BJ (cell line): Measurements from ENCODE around the gene GAPDH. TPM values are rescaled to one million over a fixed set of nuclear protein-coding genes. Genes with fewer than 3 reads are reported as not detected.

Experiments used
- CTCF ChIA-PET: fragments of 350-600 bp; formaldehyde crosslinking; extraction: SDS; loops from one replicate; lab custom pipeline; 2021; ENCODE audit warnings: antibody characterized with exemption, inconsistent platforms; lab: Yijun Ruan, JAX
- POLR2A ChIA-PET: fragments of 300-600 bp; sonication (Branson Sonifier 250); formaldehyde crosslinking; extraction: SDS; loops from one replicate; lab custom pipeline; 2021; ENCODE audit warnings: antibody characterized with exemption; lab: Charles Lee
- DNase-seq: peaks from one replicate; pipeline ENCODE4 v3.0.0-alpha.2; 2011; ENCODE audit warnings: low read depth
- H3K27me3 ChIP-seq: 2 replicates; pipeline ENCODE4 v1.6.0; 2011; ENCODE audit warnings: low read length; ENCODE audit not compliant: control insufficient read depth, insufficient read depth
- H3K36me3 ChIP-seq: 2 replicates; pipeline ENCODE4 v1.5.1; 2011; ENCODE audit warnings: low read length; ENCODE audit not compliant: control insufficient read depth, insufficient read depth
- H3K4me3 ChIP-seq: 2 replicates; pipeline ENCODE4 v1.5.1; 2011; ENCODE audit warnings: low read depth, mild to moderate bottlenecking, control low read depth, low read length
- CTCF ChIP-seq: IDR thresholded peaks from 2 replicates; pipeline ENCODE4 v1.5.1; 2011; ENCODE audit warnings: low read depth, mild to moderate bottlenecking, control low read depth, inconsistent platforms, low read length, moderate library complexity; ENCODE audit not compliant: insufficient read depth
- polyA plus RNA-seq: library from polyadenylated mRNA; depleted of rRNA; stranded (reverse); fragments of >200 nt; gene quantifications from 2 replicates; pipeline ENCODE4 v1.2.3, GENCODE V29; 2011

GAPDH gene
- polyA plus RNA-seq, 1 experiment: 18,709 TPM

- Histone ChIP-seq H3K27me3 (no peaks in the 10 kb centered on the region), H3K4me3 (no peak overlapping the region), H3K36me3 (peaks cover 5% of the 10 kb centered on the region)
- ChIA-PET CTCF (interaction anchor here (0.6 kb wide), 1 partner anchor 317 kb away, joined by 3 read pairs; no protein-coding TSS in a partner anchor), POLR2A (no interaction called here)
- no peak for TF ChIP-seq CTCF
- DNase-seq: no peak
Observed at GRCh38 chr12:6507102-6507998, 27.0 kb upstream of the GAPDH start.

- CTCF ChIA-PET: no interaction called here
- POLR2A ChIA-PET: no interaction called here
Observed at GRCh38 chr12:6508087-6508486, 26.2 kb upstream of the GAPDH start.

GRCh38 chr12:6520186-6520585 lies 14.1 kb upstream of the GAPDH start:
- ChIA-PET POLR2A (no interaction called here), CTCF (no interaction called here)
- H3K36me3 ChIP-seq: peaks cover 30% of the 10 kb centered on the region
- TF ChIP-seq CTCF: no peak
- DNase-seq: no peak
- H3K4me3 ChIP-seq: no peak overlapping the region
- H3K27me3 ChIP-seq: no peaks in the 10 kb centered on the region

More at GRCh38 chr12:6508087-6508486, 26.2 kb upstream of the GAPDH start:
- TF ChIP-seq CTCF: no peak
- Histone ChIP-seq H3K27me3 (no peaks in the 10 kb centered on the region), H3K36me3 (peaks cover 7% of the 10 kb centered on the region), H3K4me3 (no peak overlapping the region)
- DNase-seq: no peak

- ChIA-PET CTCF (no interaction called here), POLR2A (no interaction called here)
- H3K36me3 ChIP-seq: peaks cover 43% of the 10 kb centered on the region
- no peak overlapping the region for H3K4me3 ChIP-seq
- H3K27me3 ChIP-seq: no peaks in the 10 kb centered on the region
- no peak for TF ChIP-seq CTCF
- DNase-seq: no peak
Observed at GRCh38 chr12:6522193-6522592, 12.1 kb upstream of the GAPDH start.

GRCh38 chr12:6523708-6524107 lies 10.6 kb upstream of the GAPDH start:
- no peak overlapping the region for H3K4me3 ChIP-seq
- TF ChIP-seq CTCF: no peak
- CTCF ChIA-PET: interaction anchor here (0.6 to 0.8 kb wide), 2 partner anchors 9 to 34 kb away, joined by 3 to 4 read pairs; no protein-coding TSS in a partner anchor
- POLR2A ChIA-PET: no interaction called here
- no peak for DNase-seq
- peaks cover 46% of the 10 kb centered on the region for H3K36me3 ChIP-seq
- no peaks in the 10 kb centered on the region for H3K27me3 ChIP-seq
